Stomach (tissue), 4 donors: Measurements from ENCODE around the gene ADISSP.

Experiments used
- EP300 ChIP-seq: sonication (generic); formaldehyde crosslinking; IDR thresholded peaks from one replicate; pipeline ENCODE4 v1.6.1; 2017; ENCODE audit warnings: antibody characterized with exemption
- TF ChIP-seq, protein P1 (sequence below), 7 experiments: fragments of 450-650 bp in 4 of 7; fragments of 200-600 bp in 3 of 7; sonication (generic) in 3 of 7; IDR thresholded peaks; one replicate each; pipeline ENCODE4 v1.5.1; 2016 to 2019; ENCODE audit warnings: antibody characterized with exemption in 7 of 7, control low read depth in 2 of 7, mild to moderate bottlenecking in 1 of 7

GRCh38 chr20:3728876-3729275 lies 38.7 kb downstream of the ADISSP start:
- no peak for TF ChIP-seq EP300
- TF ChIP-seq, protein P1, sequence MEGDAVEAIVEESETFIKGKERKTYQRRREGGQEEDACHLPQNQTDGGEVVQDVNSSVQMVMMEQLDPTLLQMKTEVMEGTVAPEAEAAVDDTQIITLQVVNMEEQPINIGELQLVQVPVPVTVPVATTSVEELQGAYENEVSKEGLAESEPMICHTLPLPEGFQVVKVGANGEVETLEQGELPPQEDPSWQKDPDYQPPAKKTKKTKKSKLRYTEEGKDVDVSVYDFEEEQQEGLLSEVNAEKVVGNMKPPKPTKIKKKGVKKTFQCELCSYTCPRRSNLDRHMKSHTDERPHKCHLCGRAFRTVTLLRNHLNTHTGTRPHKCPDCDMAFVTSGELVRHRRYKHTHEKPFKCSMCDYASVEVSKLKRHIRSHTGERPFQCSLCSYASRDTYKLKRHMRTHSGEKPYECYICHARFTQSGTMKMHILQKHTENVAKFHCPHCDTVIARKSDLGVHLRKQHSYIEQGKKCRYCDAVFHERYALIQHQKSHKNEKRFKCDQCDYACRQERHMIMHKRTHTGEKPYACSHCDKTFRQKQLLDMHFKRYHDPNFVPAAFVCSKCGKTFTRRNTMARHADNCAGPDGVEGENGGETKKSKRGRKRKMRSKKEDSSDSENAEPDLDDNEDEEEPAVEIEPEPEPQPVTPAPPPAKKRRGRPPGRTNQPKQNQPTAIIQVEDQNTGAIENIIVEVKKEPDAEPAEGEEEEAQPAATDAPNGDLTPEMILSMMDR (IDR thresholded peaks at IDR 0.05): no peak
